ENCODE results near the gene MBD2.

Gene MBD2

GRCh38 chr18:54130631-54131030 lies 93.8 kb downstream of the MBD2 start:
- Histone ChIP-seq H4K20me1 (ENCODE audit: insufficient read depth) (no peaks in the 10 kb centered on the region), H3K4me1 (ENCODE audit: low read depth, poor library complexity, severe bottlenecking) (peaks cover 39% of the 10 kb centered on the region), H3K79me2 (ENCODE audit: insufficient read depth, low read depth) (no peaks in the 10 kb centered on the region), H3K27ac (no peak overlapping the region; the same call in 1 of the 2 replicates), H3K27me3 (ENCODE audit: insufficient read depth, low read depth) (no peaks in the 10 kb centered on the region), H3K9ac (no peak overlapping the region), H3K4me3 (IDR thresholded peaks at IDR 0.05; ENCODE audit: insufficient read depth, low read depth, low read length) (no peak overlapping the region), H2AFZ (ENCODE audit: low read depth) (no peak overlapping the region), H3K4me2 (peak overlapping the region; percentile 58; the same call in 1 of the 2 replicates), H3K36me3 (ENCODE audit: insufficient read depth) (no peaks in the 10 kb centered on the region)
- no peak for TF ChIP-seq CTCF (conservative IDR thresholded peaks at IDR 0.05; ENCODE audit: low read depth, low read length)

GRCh38 chr18:54130177-54130576 lies 94.3 kb downstream of the MBD2 start:
- H3K4me2 ChIP-seq, result peak overlapping the region; percentile 58
- no peaks in the 10 kb centered on the region for H3K27me3 ChIP-seq (ENCODE audit: insufficient read depth, low read depth)
- no peaks in the 10 kb centered on the region for H3K36me3 ChIP-seq (ENCODE audit: insufficient read depth)
- H3K79me2 ChIP-seq (ENCODE audit: insufficient read depth, low read depth), result no peaks in the 10 kb centered on the region
- H3K4me3 ChIP-seq (IDR thresholded peaks at IDR 0.05; ENCODE audit: insufficient read depth, low read depth, low read length), result no peak overlapping the region
- TF ChIP-seq CTCF (conservative IDR thresholded peaks at IDR 0.05; ENCODE audit: low read depth, low read length), result no peak
- H4K20me1 ChIP-seq (ENCODE audit: insufficient read depth), result no peaks in the 10 kb centered on the region
- H3K9ac ChIP-seq, result no peak overlapping the region
- no peak overlapping the region for H2AFZ ChIP-seq (ENCODE audit: low read depth)
- H3K4me1 ChIP-seq (ENCODE audit: low read depth, poor library complexity, severe bottlenecking), result peaks cover 39% of the 10 kb centered on the region
- H3K27ac ChIP-seq, result peak overlapping the region; percentile 62; the same call in 1 of the 2 replicates

GRCh38 chr18:54129448-54130067 lies 94.9 kb downstream of the MBD2 start:
- peaks cover 39% of the 10 kb centered on the region for H3K4me1 ChIP-seq (ENCODE audit: low read depth, poor library complexity, severe bottlenecking)
- H3K36me3 ChIP-seq (ENCODE audit: insufficient read depth), result no peaks in the 10 kb centered on the region
- no peaks in the 10 kb centered on the region for H3K27me3 ChIP-seq (ENCODE audit: insufficient read depth, low read depth)
- H3K4me3 ChIP-seq (IDR thresholded peaks at IDR 0.05; ENCODE audit: insufficient read depth, low read depth, low read length), result no peak overlapping the region
- H2AFZ ChIP-seq (ENCODE audit: low read depth), result 0 out of 2 replicates have a peak overlapping the region, but pooled peaks have one; percentile 5
- no peak for TF ChIP-seq CTCF (conservative IDR thresholded peaks at IDR 0.05; ENCODE audit: low read depth, low read length)
- H3K27ac ChIP-seq, result peak overlapping the region; percentile 62
- H4K20me1 ChIP-seq (ENCODE audit: insufficient read depth), result no peaks in the 10 kb centered on the region
- peak overlapping the region; percentile 14; the same call in 1 of the 2 replicates for H3K9ac ChIP-seq
- no peaks in the 10 kb centered on the region for H3K79me2 ChIP-seq (ENCODE audit: insufficient read depth, low read depth)
- peak overlapping the region; percentile 58 for H3K4me2 ChIP-seq

DNA sequence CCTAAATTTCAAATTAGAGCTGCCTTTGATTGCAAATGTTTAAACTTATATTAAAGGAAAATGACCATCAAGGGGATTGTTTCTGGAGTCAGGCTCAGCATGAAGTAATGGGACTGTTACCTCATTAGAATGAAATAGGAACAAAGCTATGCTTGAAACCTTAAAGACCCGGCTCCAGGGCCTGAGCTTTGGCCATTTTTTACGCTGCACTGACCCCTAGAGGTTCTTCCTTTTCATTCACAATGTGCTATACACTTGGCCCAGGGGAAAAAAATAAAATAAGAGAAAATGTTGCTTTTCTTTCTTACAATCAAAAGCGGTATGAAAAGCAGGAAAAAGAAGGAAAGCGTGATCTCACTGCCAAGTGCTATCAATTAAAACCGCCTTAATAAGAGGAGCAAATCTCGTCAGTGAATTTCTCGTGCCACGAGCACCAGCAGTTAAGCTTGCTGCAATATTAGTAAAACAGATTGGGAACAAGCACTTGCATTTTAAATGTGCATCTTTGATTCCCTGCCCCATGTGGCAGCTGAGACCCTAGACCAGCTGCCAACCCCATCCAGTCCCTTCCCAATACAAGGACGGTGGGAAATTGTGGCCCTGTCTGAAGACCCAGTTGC lies 96.6 kb downstream of the MBD2 start:
- no peak overlapping the region for H2AFZ ChIP-seq (ENCODE audit: low read depth)
- no peak overlapping the region for H3K4me3 ChIP-seq (IDR thresholded peaks at IDR 0.05; ENCODE audit: insufficient read depth, low read depth, low read length)
- peak overlapping the region; percentile 62; the same call in 1 of the 2 replicates for H3K27ac ChIP-seq
- no peaks in the 10 kb centered on the region for H3K27me3 ChIP-seq (ENCODE audit: insufficient read depth, low read depth)
- peaks cover 39% of the 10 kb centered on the region for H3K4me1 ChIP-seq (ENCODE audit: low read depth, poor library complexity, severe bottlenecking)
- peak; percentile 90 for TF ChIP-seq CTCF (conservative IDR thresholded peaks at IDR 0.05; ENCODE audit: low read depth, low read length)
- H3K36me3 ChIP-seq (ENCODE audit: insufficient read depth), result no peaks in the 10 kb centered on the region
- H3K4me2 ChIP-seq, result peak overlapping the region; percentile 58; the same call in 1 of the 2 replicates
- H4K20me1 ChIP-seq (ENCODE audit: insufficient read depth), result no peaks in the 10 kb centered on the region
- no peaks in the 10 kb centered on the region for H3K79me2 ChIP-seq (ENCODE audit: insufficient read depth, low read depth)
- no peak overlapping the region for H3K9ac ChIP-seq
